ENCODE data around the gene ILRUN.
"Not testable (repeated sequence)": the region's sequence is repeated elsewhere in the genome, so short reads cannot be mapped to it uniquely, and the experiment has no call there.

The ILRUN gene

DNA sequence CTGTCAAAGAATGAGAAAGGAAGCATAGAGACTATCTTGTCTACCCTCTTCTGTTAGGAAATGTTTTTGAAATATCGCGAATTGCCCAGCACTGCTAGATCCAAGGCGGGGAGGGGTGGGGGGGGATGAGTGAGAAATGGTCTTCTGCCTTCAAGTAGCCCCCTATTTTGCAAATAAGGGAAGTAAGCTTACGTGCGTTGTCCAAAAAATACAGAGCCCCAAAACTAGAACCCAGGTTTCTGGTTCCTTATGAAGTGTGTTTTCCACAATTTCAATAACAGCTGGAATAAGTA, 923 bp upstream of the ILRUN start:
- DNase-seq (ENCODE audit: low spot score): no peak

DNA sequence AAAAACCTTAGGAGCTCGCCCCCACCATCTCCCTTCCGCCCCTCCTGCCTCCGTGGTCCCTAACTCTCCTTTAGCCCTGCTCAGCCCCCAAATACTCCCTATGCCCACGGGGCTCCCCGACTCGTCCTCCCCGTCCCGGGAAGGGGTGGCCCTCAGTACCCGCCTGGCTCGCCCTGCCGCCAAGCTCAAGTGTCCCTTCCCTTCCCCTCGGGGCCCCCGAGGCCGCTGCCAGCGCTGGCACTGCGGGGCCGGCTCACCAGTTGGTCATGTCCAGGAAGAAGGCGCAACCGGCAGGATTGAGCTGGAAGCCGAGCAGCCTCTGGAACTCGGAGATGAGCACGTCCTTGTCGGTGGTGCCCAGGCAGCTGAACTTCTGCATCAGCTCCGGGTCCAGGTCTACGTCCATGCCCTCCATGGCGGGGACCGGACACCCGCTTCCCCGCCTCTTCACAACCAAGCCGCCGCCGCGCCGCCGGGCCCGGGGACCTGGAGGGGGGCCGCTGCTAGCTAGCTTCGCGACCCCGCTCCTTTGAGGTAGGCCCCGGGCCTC, 303 bp downstream of the ILRUN start:
- no peak for DNase-seq (ENCODE audit: low spot score)

DNA sequence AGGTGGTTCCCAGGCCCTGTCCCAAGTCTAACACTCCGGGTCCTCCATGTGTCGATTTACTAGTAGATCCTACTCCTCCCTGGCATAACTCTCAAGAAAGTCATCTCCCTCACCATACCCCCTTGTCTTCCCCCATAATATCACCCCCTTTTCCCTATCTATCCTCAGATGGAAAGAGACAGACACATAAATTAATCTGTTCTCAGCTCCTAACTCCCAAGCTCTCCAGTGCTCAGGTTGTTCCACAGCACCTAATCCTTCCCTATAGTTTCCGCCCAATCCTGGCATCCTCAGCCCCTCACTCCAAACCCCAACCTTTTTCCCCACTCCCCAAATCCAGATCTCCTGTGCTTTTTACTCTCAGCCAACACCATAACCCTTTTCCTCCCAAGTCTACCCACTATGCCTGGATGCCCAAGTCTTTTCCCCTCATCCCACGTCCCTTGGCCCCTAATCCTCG, 808 bp downstream of the ILRUN start:
- DNase-seq (ENCODE audit: low spot score): no peak

DNA sequence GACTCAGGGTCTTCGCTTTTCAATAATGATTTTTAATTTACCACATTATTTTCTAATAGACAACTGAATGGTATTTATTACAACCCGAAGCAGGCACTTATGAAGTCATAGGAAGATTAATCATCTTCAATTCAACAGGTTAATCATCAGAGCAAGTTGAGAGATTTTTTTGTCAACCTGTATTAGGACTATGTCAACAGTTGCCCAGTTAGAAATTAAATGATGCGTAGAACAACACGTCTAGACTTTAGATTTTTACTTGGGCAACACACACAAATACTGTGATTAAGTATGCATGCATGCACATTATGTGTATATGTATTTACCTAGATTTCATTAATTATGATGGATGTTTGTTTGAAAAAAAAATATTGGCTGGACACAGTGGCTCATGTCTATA, 4.3 kb downstream of the ILRUN start:
- no peak for DNase-seq (ENCODE audit: low spot score)

DNA sequence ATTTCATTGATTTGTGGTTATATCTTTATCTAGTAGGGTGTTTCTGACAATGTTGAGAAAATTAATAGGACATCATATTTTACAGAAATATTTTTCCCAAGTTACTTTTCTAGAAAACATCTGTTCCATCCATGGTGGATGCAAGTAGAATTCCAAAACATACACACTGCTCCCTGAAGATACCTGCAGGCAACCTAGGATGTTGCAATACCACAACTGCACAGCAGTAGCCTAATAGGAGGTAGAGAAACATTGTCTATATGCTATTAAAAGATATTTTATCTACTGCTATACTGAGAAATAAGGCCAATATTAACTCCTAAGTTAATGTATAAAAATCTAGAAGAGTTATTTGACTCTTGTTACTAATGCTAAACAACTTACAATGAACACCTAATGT, 6.8 kb downstream of the ILRUN start:
- DNase-seq (ENCODE audit: low spot score): no peak

DNA sequence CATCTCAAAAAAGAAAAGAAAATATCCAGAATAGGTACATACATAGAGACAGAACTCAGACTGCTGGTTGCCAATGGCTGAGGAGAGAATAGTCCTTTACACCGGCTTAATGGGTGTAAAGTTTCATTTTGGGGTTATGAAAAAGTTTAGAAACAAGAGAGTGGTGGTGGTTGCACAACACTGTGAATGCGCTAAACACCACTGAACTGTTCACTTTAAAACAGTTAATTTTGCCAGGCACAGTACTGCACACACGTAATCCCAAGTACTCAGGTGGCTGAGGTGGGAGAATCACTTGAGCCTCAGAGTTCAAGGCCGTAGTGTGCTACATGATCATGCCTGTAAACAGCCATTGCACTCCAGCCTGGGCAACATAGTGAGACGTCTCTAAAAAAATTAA, 7.6 kb downstream of the ILRUN start:
- no peak for DNase-seq (ENCODE audit: low spot score)

DNA sequence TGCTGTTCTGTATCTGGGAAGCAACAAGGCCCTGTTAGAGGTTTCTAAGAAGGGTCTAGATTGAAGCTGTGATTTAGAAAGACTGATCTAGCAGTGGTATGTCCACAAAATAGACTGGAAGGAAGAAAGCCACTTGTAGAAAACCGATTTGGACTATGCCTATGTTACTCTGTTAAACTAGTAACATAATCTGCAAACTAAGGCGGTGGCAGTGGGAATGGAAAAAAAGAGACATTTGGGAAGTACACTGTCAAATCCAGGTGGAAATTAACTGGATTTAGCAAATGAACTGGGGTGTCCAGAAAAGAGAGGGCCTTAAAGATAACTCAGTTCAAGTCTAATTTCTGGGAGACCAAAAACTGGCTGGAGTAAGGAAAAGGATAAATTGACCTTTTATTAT, 11.6 kb downstream of the ILRUN start:
- no peak for DNase-seq (ENCODE audit: low spot score)

DNA sequence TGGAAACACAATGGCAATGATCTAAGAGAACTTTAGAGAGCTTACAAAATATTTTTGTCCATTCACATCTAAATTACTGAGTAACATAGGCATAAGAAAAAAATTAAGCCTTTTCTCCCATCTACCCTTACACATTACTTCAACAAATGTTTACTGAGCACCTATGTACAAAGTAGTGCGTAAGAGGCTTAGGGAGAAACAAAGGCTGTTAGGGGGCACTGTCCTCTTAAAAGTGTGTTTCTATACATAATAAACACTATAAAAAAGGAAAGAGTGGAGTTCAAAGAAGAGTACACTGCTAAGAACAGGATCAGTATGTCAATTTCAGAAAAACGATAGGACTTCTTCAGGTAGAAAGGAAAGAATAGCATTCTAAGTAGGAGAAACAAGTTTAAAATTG, 12.2 kb downstream of the ILRUN start:
- no peak for DNase-seq (ENCODE audit: low spot score)

DNA sequence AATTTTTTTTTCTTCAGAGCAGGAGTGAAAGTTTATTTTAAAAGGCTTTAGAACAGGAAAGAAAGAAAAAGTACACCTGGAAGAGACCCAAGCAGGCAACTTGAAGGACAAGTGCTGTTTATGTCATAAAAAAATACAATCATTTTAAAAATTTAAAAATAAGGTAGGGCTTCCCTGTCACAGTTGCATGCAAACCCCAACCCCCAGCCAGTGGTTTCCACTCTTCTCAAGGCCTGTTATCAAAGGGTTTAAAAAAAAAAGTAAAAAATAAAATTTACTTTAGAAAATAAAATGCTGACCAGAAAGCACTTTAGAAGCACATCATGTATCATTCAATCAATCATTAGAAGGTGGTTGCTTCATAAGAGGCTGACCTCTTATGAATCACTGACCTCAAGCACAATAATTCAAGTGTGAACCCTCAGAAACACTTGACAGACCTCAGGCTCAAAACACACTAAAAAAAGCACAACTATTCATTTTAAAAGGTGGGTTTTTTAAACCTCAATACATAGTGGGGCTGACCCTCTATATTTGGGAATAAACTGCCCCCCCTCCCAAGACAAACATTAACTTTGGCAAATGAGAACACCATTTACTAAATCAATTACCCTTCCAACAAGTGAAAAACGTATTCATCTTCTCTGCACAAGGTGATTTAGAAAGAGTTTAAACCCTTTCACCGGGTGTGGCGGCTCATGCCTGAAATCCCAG, 15.6 kb downstream of the ILRUN start:
- DNase-seq (ENCODE audit: low spot score): no peak

DNA sequence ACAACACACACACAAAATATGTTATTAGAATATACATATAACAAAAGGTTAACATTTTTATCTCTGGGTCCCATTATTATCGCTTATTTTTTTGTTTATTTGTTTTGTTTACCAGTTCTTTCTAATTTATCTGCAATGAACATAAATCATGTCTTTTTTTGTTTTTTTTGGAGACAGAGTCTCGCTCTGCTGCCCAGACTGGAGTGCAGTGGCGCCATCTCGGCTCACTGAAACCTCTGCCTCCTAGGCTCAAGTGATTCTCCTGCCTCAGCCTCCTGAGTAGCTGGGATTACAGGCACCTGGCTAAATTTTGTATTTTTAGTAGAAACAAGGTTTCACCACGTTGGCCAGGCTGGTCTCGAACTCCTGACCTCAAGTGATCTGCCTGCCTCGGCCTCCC, 16.3 kb downstream of the ILRUN start:
- DNase-seq (ENCODE audit: low spot score): not testable (repeated sequence)

DNA sequence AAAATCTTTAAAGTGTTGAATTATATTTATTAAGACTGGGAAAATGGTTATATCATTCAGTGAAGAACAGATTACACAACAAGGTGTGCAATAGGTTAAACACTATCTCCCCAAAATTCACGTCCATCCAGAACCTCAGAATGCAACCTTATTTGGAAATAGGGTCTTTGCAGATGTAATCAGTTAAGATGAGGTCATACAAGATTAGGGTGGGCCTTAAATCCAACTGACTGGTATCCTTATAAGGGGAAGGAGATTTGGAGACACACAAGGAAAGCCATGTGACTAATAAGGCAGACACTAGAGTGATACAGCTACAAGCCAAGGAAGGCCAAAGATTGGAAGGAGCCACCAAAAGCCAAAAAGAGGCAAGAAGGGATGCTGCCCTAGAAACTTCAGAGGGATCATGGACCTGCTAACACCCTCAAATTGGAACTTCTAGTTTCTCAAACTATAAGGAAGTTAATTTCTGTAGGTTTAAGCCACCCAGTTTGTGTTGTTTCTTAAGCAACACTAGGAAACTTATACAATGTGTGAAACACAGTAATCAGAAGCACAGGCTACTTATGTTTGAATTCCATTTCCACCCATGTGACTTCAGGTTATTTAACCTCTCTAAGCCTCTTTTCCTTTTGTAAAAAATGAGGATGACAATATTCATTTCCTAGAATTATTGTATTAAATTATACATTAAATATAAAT, 16.9 kb downstream of the ILRUN start:
- DNase-seq (ENCODE audit: low spot score): no peak

DNA sequence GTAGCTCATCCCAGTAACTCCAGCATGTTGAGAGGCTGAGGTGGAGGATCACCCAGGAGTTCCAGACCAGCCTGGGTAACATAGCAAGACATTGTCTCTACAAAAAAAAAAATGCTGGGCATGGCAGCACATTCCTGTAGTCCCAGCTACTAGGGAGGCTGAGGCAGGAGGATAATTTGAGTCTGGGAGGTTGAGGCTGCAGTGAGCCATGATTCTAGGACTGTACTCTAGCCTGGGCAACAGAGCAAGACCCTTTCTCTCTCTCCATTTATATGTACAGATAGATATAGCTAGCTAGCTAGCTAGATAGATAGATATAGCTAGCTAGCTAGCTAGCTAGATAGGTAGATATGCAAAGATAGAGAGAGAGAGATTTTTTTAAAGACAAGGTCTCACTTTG, 20.4 kb downstream of the ILRUN start:
- no peak for DNase-seq (ENCODE audit: low spot score)

DNA sequence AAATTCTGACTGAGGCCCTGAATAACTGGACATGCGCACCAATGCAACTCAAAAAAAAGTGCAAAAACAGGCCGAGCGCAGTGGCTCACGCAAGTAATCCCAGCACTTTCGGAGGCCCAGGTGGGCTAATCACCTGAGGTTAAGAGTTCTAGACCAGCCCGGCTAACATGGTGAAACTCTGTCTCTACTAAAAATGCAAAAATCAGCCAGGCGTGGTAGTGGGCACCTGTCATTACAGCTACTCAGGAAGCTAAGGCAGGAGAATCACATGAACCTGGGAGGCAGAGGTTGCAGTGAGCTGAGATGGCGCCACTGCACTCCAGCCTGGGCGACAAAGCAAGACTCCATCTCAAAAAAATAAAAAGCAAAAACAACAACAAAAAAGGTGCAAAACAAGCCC, 21.6 kb downstream of the ILRUN start:
- DNase-seq (ENCODE audit: low spot score): not testable (repeated sequence)

DNA sequence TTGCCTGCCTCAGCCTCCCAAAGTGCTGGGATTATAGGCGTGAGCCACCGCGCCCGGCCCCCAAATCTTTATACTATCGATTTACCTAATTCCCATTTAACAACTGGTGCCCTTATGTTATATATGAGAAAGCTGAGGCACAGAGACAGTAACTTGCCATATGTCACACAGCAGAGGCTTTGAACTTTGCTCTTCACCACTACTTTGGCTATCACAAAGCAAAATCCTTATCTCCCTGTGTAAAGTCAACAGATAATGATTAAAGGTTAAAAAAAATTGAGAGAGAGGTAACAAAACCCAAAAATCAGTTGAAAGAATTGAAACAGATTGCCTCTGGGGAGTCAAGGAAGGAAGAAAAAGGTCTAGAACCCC, 22.3 kb downstream of the ILRUN start:
- no peak for DNase-seq (ENCODE audit: low spot score)

DNA sequence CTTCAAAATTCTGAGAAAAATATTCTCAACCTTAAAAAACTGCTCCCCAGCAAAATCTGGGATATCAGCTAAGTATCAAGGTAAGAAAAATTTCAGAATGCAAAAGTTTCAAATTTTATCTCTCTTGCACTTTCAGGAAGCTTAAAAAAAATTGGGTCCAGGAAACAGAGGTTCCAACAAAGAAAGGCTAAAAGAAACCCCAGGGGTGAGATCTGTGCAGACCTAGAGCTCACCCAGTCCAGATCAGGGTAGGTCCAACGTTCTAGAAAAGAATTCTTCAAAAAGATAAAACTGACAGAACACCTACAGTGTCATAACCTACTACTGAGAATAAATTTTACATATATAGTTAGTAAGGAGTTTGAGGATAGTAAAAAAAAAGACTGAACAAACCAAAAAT, 23.5 kb downstream of the ILRUN start:
- no peak for DNase-seq (ENCODE audit: low spot score)

DNA sequence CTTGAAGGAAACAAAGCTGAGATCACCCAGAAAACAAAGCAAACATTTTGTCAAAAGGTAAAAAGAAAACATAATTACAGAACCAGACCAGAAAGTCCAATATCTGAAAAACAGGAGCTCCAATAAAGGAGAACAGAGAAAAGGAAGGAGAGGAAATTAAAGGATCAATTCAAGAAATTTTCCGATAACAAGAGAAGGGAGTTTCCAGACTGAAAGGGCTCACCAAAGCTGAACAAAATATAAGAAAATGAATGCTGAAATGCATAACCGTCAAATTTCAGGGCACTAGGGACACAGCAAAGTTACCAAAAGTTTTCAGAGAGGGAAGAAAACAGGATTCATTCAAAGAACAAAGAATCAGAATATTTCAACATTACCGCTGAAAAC, 23.9 kb downstream of the ILRUN start:
- no peak for DNase-seq (ENCODE audit: low spot score)

DNA sequence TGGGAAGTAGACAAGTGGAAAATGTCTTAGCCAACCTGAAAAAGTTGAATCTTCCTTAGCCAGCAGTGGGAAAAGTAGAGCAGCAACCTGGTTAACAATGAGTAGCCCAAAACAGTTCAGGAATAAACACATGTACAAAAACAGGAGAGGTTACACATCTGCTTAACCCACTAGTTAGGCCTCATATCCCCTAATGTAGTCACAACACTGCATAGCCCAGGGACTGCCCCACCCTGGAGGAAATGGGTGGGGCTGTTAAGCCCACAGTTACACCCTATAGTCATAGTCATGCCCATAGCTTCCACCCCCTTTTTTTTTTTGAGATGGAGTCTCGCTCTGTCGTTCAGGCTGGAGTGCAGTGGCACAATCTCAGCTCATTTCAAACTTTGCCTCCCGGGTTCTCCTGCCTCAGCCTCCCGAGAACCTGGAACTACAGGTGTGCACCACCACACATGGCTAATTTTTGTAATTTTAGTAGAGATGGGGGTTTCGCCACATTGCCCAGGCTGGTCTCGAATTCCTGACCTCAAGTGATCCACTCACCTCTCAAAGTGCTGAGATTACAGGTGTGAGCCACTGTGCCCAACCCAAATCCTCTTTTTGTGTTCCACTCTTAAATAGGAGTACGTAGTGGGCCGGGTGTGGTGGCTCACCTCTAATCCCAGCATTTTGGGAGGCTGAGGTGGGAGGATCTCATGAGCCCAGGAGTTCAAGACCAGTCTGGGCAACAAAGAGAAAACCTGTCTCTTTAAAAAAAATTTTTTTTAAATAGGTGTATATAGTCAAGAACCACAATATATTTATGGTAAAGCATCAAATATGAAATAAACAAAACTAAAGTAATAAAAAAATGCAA, 24.5 kb downstream of the ILRUN start:
- DNase-seq (ENCODE audit: low spot score): peak; percentile 86

DNA sequence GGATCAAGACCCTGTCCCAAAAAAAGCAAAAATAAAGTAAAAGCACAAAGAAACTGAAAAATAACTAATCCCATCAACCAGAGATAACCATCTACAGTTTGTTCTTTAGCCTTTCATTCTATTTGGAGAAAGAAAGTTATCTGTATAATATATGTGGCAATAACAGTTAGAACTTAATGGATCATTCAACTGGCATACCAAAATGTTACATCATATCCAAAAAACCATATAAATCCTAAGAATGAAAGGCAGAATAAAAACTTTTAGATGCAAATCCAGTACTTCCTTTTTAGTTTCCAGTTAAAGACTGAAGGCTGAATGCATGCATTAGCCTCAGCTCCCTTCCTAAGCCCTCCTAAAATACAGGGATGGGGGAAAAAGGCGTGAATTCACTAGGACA, 25.2 kb downstream of the ILRUN start:
- DNase-seq (ENCODE audit: low spot score): no peak

DNA sequence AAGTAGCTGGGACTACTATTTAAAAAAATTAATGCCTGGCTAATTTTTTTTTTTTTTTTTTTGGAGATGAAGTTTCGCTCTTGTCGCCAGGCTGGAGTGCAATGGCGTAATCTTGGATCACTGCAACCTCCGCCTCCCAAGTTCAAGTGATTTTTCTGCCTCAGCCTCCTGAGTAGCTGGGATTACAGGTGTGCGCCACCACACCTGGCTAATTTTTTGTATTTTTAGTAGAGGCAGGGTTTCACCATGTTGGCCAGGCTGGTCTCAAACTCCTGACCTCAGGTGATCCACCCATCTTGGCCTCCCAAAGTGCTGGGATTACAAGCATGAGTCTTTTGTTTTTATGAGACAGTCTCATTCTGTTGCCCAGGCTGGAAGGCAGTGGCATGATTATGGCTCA, 27.8 kb downstream of the ILRUN start:
- DNase-seq (ENCODE audit: low spot score): not testable (repeated sequence)

DNA sequence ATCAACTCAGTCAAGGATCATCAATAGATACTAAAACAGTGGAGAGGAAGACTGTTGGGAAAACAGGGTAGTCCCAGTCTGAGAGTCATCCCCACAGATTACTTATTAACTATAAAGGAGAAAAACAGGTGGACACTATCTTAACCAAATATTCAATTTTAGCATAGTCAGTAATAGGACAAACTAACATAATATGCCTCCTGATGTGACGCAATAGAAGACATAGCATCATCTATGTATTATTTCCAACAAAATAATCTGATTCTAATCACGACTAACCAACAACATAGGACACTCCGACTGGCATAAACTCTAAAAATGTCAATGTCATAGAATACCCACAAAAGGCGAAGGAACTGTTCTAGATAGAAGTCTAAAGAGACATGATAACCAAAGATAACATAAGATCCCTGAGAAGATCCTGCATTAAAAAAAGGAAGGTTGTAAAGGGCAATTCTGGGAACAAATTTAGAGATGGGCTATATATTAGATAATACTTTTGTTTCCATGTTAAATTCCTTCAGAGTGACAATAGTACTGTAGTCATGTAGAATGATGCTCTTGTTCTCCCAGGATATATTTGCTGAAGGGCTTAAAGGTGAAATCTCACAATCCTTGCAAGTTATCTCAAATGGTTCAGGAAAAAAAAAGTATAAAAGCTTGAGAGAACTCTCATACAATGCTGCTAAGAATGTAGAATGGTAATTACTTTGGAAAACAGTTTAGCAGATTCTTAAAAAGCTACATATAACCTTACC, 28.9 kb downstream of the ILRUN start:
- DNase-seq (ENCODE audit: low spot score): no peak

DNA sequence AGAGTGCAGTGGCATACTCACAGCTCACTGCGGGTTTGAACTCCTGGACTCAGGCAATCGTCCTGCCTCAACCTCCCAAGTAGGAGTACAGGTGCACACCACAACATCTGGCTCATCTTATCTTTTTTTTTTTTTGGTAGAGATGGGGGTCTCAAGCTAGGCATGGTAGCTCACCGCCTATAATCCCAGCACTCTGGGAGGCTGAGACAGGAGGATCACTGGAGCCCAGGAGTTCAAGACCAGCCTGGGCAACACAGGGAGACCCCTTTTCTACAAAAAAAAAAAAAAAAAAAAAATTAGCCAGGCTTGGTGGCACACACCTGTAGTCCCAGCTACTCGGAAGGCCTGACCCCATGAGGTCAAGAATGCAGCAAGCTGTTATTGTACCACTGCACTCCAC, 31.5 kb downstream of the ILRUN start:
- DNase-seq (ENCODE audit: low spot score): no peak
